Hepatocyte (in vitro differentiated cells): Measurements from ENCODE around the gene ZDHHC4.

Experiments
- EZH2 ChIP-seq: fragments of 200-600 bp; sonication (generic); IDR thresholded peaks from 2 replicates; pipeline ENCODE4 v1.6.1; 2016; ENCODE audit warnings: antibody characterized with exemption, mild to moderate bottlenecking, borderline replicate concordance
- EZH2phosphoT487 ChIP-seq: fragments of 200-600 bp; sonication (generic); IDR thresholded peaks from one replicate; pipeline ENCODE4 v1.6.1; 2018; ENCODE audit warnings: antibody characterized with exemption, mild to moderate bottlenecking, low read depth, moderate library complexity; ENCODE audit not compliant: unreplicated experiment, severe bottlenecking

DNA sequence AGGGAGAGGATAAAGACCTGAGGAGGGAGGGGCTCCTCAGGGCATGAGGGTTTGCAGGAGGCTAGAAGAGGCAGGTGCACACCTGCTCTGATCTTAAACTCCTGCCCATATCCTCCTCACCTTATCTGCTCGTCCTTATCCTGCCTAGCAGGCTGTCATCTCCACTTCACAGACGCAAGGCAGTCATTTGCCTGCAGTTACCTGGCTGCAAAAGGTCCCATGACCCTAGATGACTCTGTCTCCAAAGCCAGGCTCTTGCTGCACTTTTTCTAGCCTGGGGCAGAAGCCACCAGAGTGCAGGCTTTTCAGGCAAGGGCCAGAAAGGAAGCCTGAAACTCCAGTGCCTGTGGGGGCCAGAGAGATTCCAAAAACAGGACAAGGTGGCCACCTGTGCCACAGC lies 36.5 kb downstream of the ZDHHC4 start:
- TF ChIP-seq EZH2phosphoT487 (no peak), EZH2 (no peak)
